Cardiac muscle cell (in vitro differentiated cells and primary cell): ENCODE data around the gene ZFYVE1. TPM values are rescaled to one million over a fixed set of nuclear protein-coding genes. Genes with fewer than 3 reads are reported as not detected.
A peak's percentile ranks its signal among the peaks of the same experiment; 100 is the strongest.

Source experiments
- DNase-seq, 2 donors: peaks; one replicate each; pipeline versions ENCODE4 v3.0.0 to v3.0.0-alpha.2; 2010 to 2017; ENCODE audit warnings: low read depth in 1 of 2, low spot score in 1 of 2
- H3K27ac ChIP-seq: fragments of 200-600 bp; sonication (generic); 2 replicates; pipeline ENCODE4 v1.5.1; 2016
- H3K27me3 ChIP-seq: fragments of 200-600 bp; sonication (generic); 2 replicates; pipeline ENCODE4 v1.6.0; 2016; ENCODE audit warnings: control low read depth
- H3K36me3 ChIP-seq: fragments of 200-600 bp; sonication (generic); 2 replicates; pipeline ENCODE4 v1.5.1; 2016; ENCODE audit warnings: control low read depth
- H3K4me1 ChIP-seq: fragments of 200-600 bp; sonication (generic); 2 replicates; pipeline ENCODE4 v1.8.1; 2017; ENCODE audit warnings: low read depth, mild to moderate bottlenecking, mixed run types
- H3K4me3 ChIP-seq: fragments of 200-600 bp; sonication (generic); 2 replicates; pipeline ENCODE4 v1.5.1; 2016; ENCODE audit warnings: mild to moderate bottlenecking
- H3K9me3 ChIP-seq: fragments of 200-600 bp; sonication (generic); 2 replicates; pipeline ENCODE4 v1.5.1; 2017; ENCODE audit warnings: low read depth, mild to moderate bottlenecking, control low read depth
- polyA plus RNA-seq: library from polyadenylated mRNA; unstranded; fragments of >200 nt; fragmentation: Nextera tagmentation; extraction: Ambion mirVana; gene quantifications from 2 replicates; pipeline ENCODE4 v1.2.1, GENCODE V29; 2016
- total RNA-seq: library from RNA; depleted of rRNA; stranded (reverse); fragments of >200 nt; gene quantifications from 2 replicates; pipeline ENCODE4 v1.2.3, GENCODE V29; 2016
- TF ChIP-seq, protein P1 (sequence below): IDR thresholded peaks from 2 replicates; pipeline ENCODE4 v1.5.1; 2012; ENCODE audit warnings: low read depth, mild to moderate bottlenecking, low read length

The ZFYVE1 gene
- total and polyA plus RNA-seq, 2 experiments from 2014 or later, result 16.6 to 18.5 TPM

GRCh38 chr14:72943876-72944430 is 83.0 kb downstream of the ZFYVE1 start:
- Histone ChIP-seq H3K4me1 (no peaks in the 10 kb centered on the region), H3K36me3 (peaks cover 3% of the 10 kb centered on the region), H3K27me3 (no peaks in the 10 kb centered on the region), H3K4me3 (no peak overlapping the region), H3K9me3 (no peaks in the 10 kb centered on the region), H3K27ac (no peak overlapping the region)
- no peak for DNase-seq
- TF ChIP-seq, protein P1, sequence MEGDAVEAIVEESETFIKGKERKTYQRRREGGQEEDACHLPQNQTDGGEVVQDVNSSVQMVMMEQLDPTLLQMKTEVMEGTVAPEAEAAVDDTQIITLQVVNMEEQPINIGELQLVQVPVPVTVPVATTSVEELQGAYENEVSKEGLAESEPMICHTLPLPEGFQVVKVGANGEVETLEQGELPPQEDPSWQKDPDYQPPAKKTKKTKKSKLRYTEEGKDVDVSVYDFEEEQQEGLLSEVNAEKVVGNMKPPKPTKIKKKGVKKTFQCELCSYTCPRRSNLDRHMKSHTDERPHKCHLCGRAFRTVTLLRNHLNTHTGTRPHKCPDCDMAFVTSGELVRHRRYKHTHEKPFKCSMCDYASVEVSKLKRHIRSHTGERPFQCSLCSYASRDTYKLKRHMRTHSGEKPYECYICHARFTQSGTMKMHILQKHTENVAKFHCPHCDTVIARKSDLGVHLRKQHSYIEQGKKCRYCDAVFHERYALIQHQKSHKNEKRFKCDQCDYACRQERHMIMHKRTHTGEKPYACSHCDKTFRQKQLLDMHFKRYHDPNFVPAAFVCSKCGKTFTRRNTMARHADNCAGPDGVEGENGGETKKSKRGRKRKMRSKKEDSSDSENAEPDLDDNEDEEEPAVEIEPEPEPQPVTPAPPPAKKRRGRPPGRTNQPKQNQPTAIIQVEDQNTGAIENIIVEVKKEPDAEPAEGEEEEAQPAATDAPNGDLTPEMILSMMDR, result no peak

DNA sequence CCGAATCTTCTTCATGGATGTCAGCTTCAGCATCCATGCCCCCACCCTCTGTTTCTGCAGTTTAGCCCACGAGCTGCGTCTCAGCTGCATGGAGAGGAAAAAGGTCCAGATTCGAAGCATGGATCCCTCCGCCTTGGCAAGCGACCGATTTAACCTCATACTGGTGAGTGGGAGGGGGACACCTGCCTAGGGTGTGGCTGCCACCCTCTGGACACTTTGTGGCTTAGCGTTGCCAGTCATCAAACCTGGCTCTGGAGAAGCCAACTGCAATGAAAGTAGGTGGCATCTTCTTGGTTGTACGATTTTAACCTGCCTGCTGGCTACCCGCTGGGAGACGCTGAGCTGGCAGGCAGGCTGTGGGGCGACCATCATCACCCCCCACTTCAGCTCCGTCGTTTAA is 84.0 kb downstream of the ZFYVE1 start:
- Histone ChIP-seq H3K4me1 (no peaks in the 10 kb centered on the region), H3K36me3 (peaks cover 3% of the 10 kb centered on the region), H3K27me3 (no peaks in the 10 kb centered on the region), H3K27ac (no peak overlapping the region), H3K9me3 (no peaks in the 10 kb centered on the region), H3K4me3 (no peak overlapping the region)
- TF ChIP-seq, protein P1, result no peak
- no peak for DNase-seq

GRCh38 chr14:72941286-72941985 is 85.5 kb downstream of the ZFYVE1 start:
- H3K27ac ChIP-seq, result no peak overlapping the region
- H3K4me1 ChIP-seq, result no peaks in the 10 kb centered on the region
- no peak overlapping the region for H3K4me3 ChIP-seq
- peaks cover 3% of the 10 kb centered on the region for H3K36me3 ChIP-seq
- peak in 1 of 2 donors; percentile 56 for DNase-seq
- no peaks in the 10 kb centered on the region for H3K9me3 ChIP-seq
- H3K27me3 ChIP-seq, result no peaks in the 10 kb centered on the region
- TF ChIP-seq, protein P1, result no peak

DNA sequence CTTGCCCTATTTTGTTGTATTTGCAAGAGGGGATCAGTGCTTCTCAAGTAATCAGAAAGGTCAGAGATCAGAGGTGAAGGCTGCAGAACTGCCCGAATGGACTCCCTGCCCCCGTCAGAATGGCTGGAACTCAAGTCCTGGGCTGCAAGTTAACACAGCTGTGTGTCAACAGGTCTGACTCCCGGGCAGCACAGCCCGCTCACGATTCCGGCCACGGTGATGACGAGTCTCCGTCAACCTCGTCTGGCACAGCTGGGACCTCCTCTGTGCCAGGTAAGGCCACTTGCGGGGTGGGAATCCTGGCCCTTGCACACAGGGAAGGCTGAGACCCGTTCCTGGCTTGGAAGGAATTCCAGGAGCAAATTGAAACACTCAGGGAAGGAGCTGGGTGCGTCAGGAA is 87.3 kb downstream of the ZFYVE1 start:
- peaks cover 3% of the 10 kb centered on the region for H3K36me3 ChIP-seq
- DNase-seq, result no peak
- H3K4me1 ChIP-seq, result no peaks in the 10 kb centered on the region
- H3K27me3 ChIP-seq, result no peaks in the 10 kb centered on the region
- no peak overlapping the region for H3K4me3 ChIP-seq
- TF ChIP-seq, protein P1, result no peak
- no peaks in the 10 kb centered on the region for H3K9me3 ChIP-seq
- no peak overlapping the region for H3K27ac ChIP-seq

DNA sequence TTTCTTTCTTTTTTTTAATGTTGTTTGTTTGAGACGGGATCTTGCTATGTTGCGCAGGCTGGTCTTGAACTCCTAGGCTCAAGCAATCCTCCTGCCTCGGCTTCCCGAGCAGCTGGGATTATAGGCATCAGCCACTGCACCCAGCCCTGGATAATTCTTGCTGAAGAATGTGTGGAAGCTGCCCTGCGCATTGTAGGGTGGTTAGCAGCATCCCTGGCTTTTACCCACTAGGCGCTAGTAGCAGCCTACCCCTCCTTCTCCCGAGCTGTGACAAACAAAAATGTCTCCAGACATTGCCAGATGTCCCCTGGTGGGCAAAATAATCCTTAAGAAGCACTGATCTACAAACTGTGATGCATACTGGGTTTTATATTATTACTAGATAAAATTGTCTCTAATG is 94.0 kb downstream of the ZFYVE1 start:
- Histone ChIP-seq H3K4me1 (no peaks in the 10 kb centered on the region), H3K27me3 (no peaks in the 10 kb centered on the region), H3K9me3 (no peaks in the 10 kb centered on the region), H3K27ac (no peak overlapping the region), H3K36me3 (no peaks in the 10 kb centered on the region), H3K4me3 (no peak overlapping the region)
- TF ChIP-seq, protein P1, result no peak
- DNase-seq, result no peak
